Chondrocyte (in vitro differentiated cells): ENCODE data around the gene TMEM79. TPM values are rescaled to one million over a fixed set of nuclear protein-coding genes. Genes with fewer than 3 reads are reported as not detected.

Experiments used
- DNase-seq: peaks from one replicate; pipeline ENCODE4 v3.0.0; 2021; ENCODE audit warnings: mixed read lengths, low spot score
- H3K27ac Mint-ChIP-seq: one replicate; pipeline ENCODE4 v1.8.0; 2021; ENCODE audit warnings: mild to moderate bottlenecking, moderate library complexity, mixed read lengths; ENCODE audit not compliant: unreplicated experiment
- H3K27me3 Mint-ChIP-seq: 2 replicates; pipeline ENCODE4 v1.8.0; 2021; ENCODE audit warnings: low read depth, mixed read lengths
- H3K36me3 Mint-ChIP-seq: 2 replicates; pipeline ENCODE4 v1.8.0; 2021; ENCODE audit warnings: low read depth, mixed read lengths
- H3K4me1 Mint-ChIP-seq: 2 replicates; pipeline ENCODE4 v1.8.0; 2021; ENCODE audit warnings: low read depth, mild to moderate bottlenecking, mixed read lengths
- H3K4me3 Mint-ChIP-seq: one replicate; pipeline ENCODE4 v1.8.0; 2021; ENCODE audit warnings: mild to moderate bottlenecking, moderate library complexity, mixed read lengths; ENCODE audit not compliant: unreplicated experiment
- H3K9me3 Mint-ChIP-seq: 2 replicates; pipeline ENCODE4 v1.8.0; 2021; ENCODE audit warnings: low read depth, mixed read lengths
- CTCF ChIP-seq: fragments of 200-600 bp; sonication (generic); IDR thresholded peaks from 2 replicates; pipeline ENCODE4 v1.5.0; 2021; ENCODE audit warnings: antibody characterized with exemption, mild to moderate bottlenecking, moderate library complexity
- total RNA-seq: library from RNA; stranded (reverse); gene quantifications from 3 replicates; pipeline ENCODE4 v1.2.1, GENCODE V29; 2021

The TMEM79 gene
- total RNA-seq, 1 donor from 2014 or later, result 1.7 TPM

- H3K4me1 Mint-ChIP-seq, result peaks cover 3% of the 10 kb centered on the region
- no peaks in the 10 kb centered on the region for H3K27me3 Mint-ChIP-seq
- H3K27ac Mint-ChIP-seq, result no peak overlapping the region
- H3K4me3 Mint-ChIP-seq, result no peak overlapping the region
- peaks cover 6% of the 10 kb centered on the region for H3K36me3 Mint-ChIP-seq
- DNase-seq, result no peak
- H3K9me3 Mint-ChIP-seq, result no peaks in the 10 kb centered on the region
- TF ChIP-seq CTCF, result no peak
Measured at GRCh38 chr1:156246781-156247459, 37.2 kb upstream of the TMEM79 start.

GRCh38 chr1:156247460-156248322, 36.4 kb upstream of the TMEM79 start, which contains the start of gene PAQR6:
TSS of gene PAQR6 (minus strand) at chr1:156248056. CDS start at chr1:156246731, 1,325 bp downstream.
- Mint-ChIP-seq H3K9me3 (no peaks in the 10 kb centered on the region), H3K4me1 (no peaks in the 10 kb centered on the region), H3K4me3 (no peak within 1 kb of the TSS), H3K27me3 (no peaks in the 10 kb centered on the region), H3K27ac (peak within 1 kb of the TSS; percentile 12), H3K36me3 (peaks cover 8% of the 10 kb centered on the region)
- TF ChIP-seq CTCF, result no peak
- DNase-seq, result no peak

GRCh38 chr1:156248323-156248683, 35.8 kb upstream of the TMEM79 start:
- Mint-ChIP-seq H3K27ac (peak overlapping the region; percentile 12), H3K9me3 (no peaks in the 10 kb centered on the region), H3K27me3 (no peaks in the 10 kb centered on the region), H3K36me3 (peaks cover 14% of the 10 kb centered on the region), H3K4me1 (no peaks in the 10 kb centered on the region), H3K4me3 (no peak overlapping the region)
- TF ChIP-seq CTCF, result no peak
- DNase-seq, result no peak

- Mint-ChIP-seq H3K36me3 (peaks cover 23% of the 10 kb centered on the region), H3K9me3 (no peaks in the 10 kb centered on the region), H3K4me1 (no peaks in the 10 kb centered on the region), H3K27ac (no peak overlapping the region), H3K4me3 (no peak overlapping the region), H3K27me3 (no peaks in the 10 kb centered on the region)
- TF ChIP-seq CTCF, result no peak
- no peak for DNase-seq
Measured at GRCh38 chr1:156249593-156249992, 34.5 kb upstream of the TMEM79 start.

- no peak for DNase-seq
- Mint-ChIP-seq H3K4me3 (no peak overlapping the region), H3K4me1 (no peaks in the 10 kb centered on the region), H3K27me3 (no peaks in the 10 kb centered on the region), H3K36me3 (peaks cover 27% of the 10 kb centered on the region), H3K27ac (no peak overlapping the region), H3K9me3 (no peaks in the 10 kb centered on the region)
- TF ChIP-seq CTCF, result no peak
Measured at GRCh38 chr1:156251527-156251926, 32.6 kb upstream of the TMEM79 start.
